H9 (cell line): Measurements from ENCODE around the gene HIRA. TPM values are rescaled to one million over a fixed set of nuclear protein-coding genes. Genes with fewer than 3 reads are reported as not detected.

Experiments
- DNase-seq: peaks from one replicate; pipeline ENCODE4 v3.0.0-alpha.2; 2017
- H2AFZ ChIP-seq: one replicate; pipeline ENCODE4 v1.6.1; 2013; ENCODE audit warnings: mild to moderate bottlenecking, low read length, control low read depth, moderate library complexity
- H2AK5ac ChIP-seq: 2 replicates; pipeline ENCODE4 v1.6.1; 2013; ENCODE audit warnings: low read length, control low read depth, mixed read lengths; ENCODE audit not compliant: insufficient read length
- H2BK120ac ChIP-seq: one replicate; pipeline ENCODE4 v1.6.1; 2013; ENCODE audit warnings: low read depth, mild to moderate bottlenecking, low read length, control low read depth, inconsistent platforms; ENCODE audit not compliant: poor library complexity, severe bottlenecking
- H2BK12ac ChIP-seq: 2 replicates; pipeline ENCODE4 v1.6.1; 2013; ENCODE audit warnings: low read length, control low read depth, mixed read lengths, low read depth; ENCODE audit not compliant: insufficient read length
- H2BK15ac ChIP-seq: 2 replicates; pipeline ENCODE4 v1.6.1; 2013; ENCODE audit warnings: low read depth, low read length, control low read depth
- H2BK20ac ChIP-seq: one replicate; pipeline ENCODE4 v1.6.1; 2013; ENCODE audit warnings: low read depth, mild to moderate bottlenecking, low read length, control low read depth, inconsistent platforms; ENCODE audit not compliant: poor library complexity, severe bottlenecking
- H2BK5ac ChIP-seq: 2 replicates; pipeline ENCODE4 v1.6.1; 2013; ENCODE audit warnings: low read length, control low read depth, mixed read lengths; ENCODE audit not compliant: insufficient read length
- H3K14ac ChIP-seq: 2 replicates; pipeline ENCODE4 v1.6.1; 2013; ENCODE audit warnings: low read length, control low read depth; ENCODE audit not compliant: insufficient read depth
- H3K18ac ChIP-seq: 2 replicates; pipeline ENCODE4 v1.6.1; 2013; ENCODE audit warnings: low read depth, mild to moderate bottlenecking, mixed read lengths, low read length, control low read depth; ENCODE audit not compliant: insufficient read length
- H3K23ac ChIP-seq: 2 replicates; pipeline ENCODE4 v1.6.1; 2013; ENCODE audit warnings: low read length, control low read depth, mixed read lengths, low read depth; ENCODE audit not compliant: insufficient read length
- H3K23me2 ChIP-seq: 2 replicates; pipeline ENCODE4 v1.6.1; 2013; ENCODE audit warnings: low read depth, mild to moderate bottlenecking, mixed read lengths, low read length, control low read depth; ENCODE audit not compliant: insufficient read length, poor library complexity, severe bottlenecking
- H3K27ac ChIP-seq: 2 replicates; pipeline ENCODE4 v1.5.1; 2013; ENCODE audit warnings: low read length, control low read depth, mixed read lengths, low read depth; ENCODE audit not compliant: insufficient read length
- H3K27me3 ChIP-seq: 2 replicates; pipeline ENCODE4 v1.6.1; 2013; ENCODE audit warnings: low read length, control low read depth, inconsistent platforms; ENCODE audit not compliant: insufficient read depth
- H3K4ac ChIP-seq: 2 replicates; pipeline ENCODE4 v1.6.1; 2013; ENCODE audit warnings: low read depth, mild to moderate bottlenecking, control low read depth, inconsistent platforms, low read length, moderate library complexity
- H3K4me1 ChIP-seq: 2 replicates; pipeline ENCODE4 v1.6.1; 2013; ENCODE audit warnings: low read length, control low read depth, inconsistent platforms; ENCODE audit not compliant: insufficient read depth
- H3K4me2 ChIP-seq: 2 replicates; pipeline ENCODE4 v1.6.1; 2013; ENCODE audit warnings: low read length, control low read depth, mixed read lengths; ENCODE audit not compliant: insufficient read length, insufficient read depth
- H3K56ac ChIP-seq: 2 replicates; pipeline ENCODE4 v1.6.1; 2013; ENCODE audit warnings: low read depth, mild to moderate bottlenecking, mixed read lengths, low read length, control low read depth; ENCODE audit not compliant: insufficient read length
- H3K79me1 ChIP-seq: 2 replicates; pipeline ENCODE4 v1.6.1; 2013; ENCODE audit warnings: low read depth, mild to moderate bottlenecking, moderate library complexity, low read length, control low read depth, inconsistent platforms; ENCODE audit not compliant: insufficient read depth, poor library complexity, severe bottlenecking
- H3K79me2 ChIP-seq: 2 replicates; pipeline ENCODE4 v1.6.1; 2013; ENCODE audit warnings: low read length, control low read depth, inconsistent platforms; ENCODE audit not compliant: insufficient read depth
- H3K9ac ChIP-seq: 2 replicates; pipeline ENCODE4 v1.6.1; 2013; ENCODE audit warnings: low read length, control low read depth, mixed read lengths; ENCODE audit not compliant: insufficient read length; ENCODE audit errors: extremely low read depth
- H3K9me3 ChIP-seq: one replicate; pipeline ENCODE4 v1.6.1; 2013; ENCODE audit warnings: low read depth, low read length, inconsistent platforms; ENCODE audit not compliant: control insufficient read depth
- H3T11ph ChIP-seq: one replicate; pipeline ENCODE4 v1.6.1; 2013; ENCODE audit warnings: mild to moderate bottlenecking, low read length, control low read depth, inconsistent platforms
- H4K20me1 ChIP-seq: one replicate; pipeline ENCODE4 v1.6.1; 2013; ENCODE audit not compliant: control insufficient read depth, insufficient read length, insufficient read depth
- H4K5ac ChIP-seq: 2 replicates; pipeline ENCODE4 v1.6.1; 2013; ENCODE audit warnings: low read depth, mild to moderate bottlenecking, mixed read lengths, low read length, control low read depth; ENCODE audit not compliant: insufficient read length
- H4K8ac ChIP-seq: replicated peaks from 2 replicates; pipeline ENCODE4 v1.6.1; 2013; ENCODE audit warnings: low read length, control low read depth, mixed read lengths, low read depth; ENCODE audit not compliant: insufficient read length
- H4K91ac ChIP-seq: 2 replicates; pipeline ENCODE4 v1.6.1; 2013; ENCODE audit warnings: low read depth, mild to moderate bottlenecking, moderate library complexity, mixed read lengths, low read length, control low read depth; ENCODE audit not compliant: insufficient read length
- H3K27ac Mint-ChIP-seq, 3 experiments: 2 replicates in 2 of 3; 3 replicates in 1 of 3; pipeline ENCODE4 v1.8.0; 2020 to 2021; ENCODE audit warnings: mixed read lengths in 3 of 3, mild to moderate bottlenecking in 1 of 3, moderate library complexity in 1 of 3
- H3K27me3 Mint-ChIP-seq: 2 replicates; pipeline ENCODE4 v1.8.0; 2021; ENCODE audit warnings: low read depth, mild to moderate bottlenecking, moderate library complexity, mixed read lengths
- H3K36me3 Mint-ChIP-seq, 3 experiments: 2 replicates in 2 of 3; 3 replicates in 1 of 3; pipeline ENCODE4 v1.8.0; 2020 to 2021; ENCODE audit warnings: low read depth in 3 of 3, mixed read lengths in 3 of 3; ENCODE audit not compliant: insufficient read depth in 1 of 3
- H3K4me1 Mint-ChIP-seq, 2 experiments: 2 replicates each; pipeline ENCODE4 v1.8.0; 2020; ENCODE audit warnings: mixed read lengths in 2 of 2
- H3K4me3 Mint-ChIP-seq, 2 experiments: 2 replicates in 1 of 2; 3 replicates in 1 of 2; pipeline ENCODE4 v1.8.0; 2020 to 2021; ENCODE audit warnings: mild to moderate bottlenecking in 2 of 2, mixed read lengths in 2 of 2, moderate library complexity in 1 of 2
- H3K9me3 Mint-ChIP-seq, 2 experiments: 2 replicates in 1 of 2; 3 replicates in 1 of 2; pipeline ENCODE4 v1.8.0; 2020; ENCODE audit warnings: mild to moderate bottlenecking in 2 of 2, mixed read lengths in 2 of 2, moderate library complexity in 1 of 2
- WGBS: extraction: QIAGEN DNeasy Blood & Tissue Kit; methylation state at CpG from one replicate; pipeline ENCODE4 v1.1.7; 2013; ENCODE audit warnings: missing lambda C conversion rate, low lambda C conversion rate, mixed read lengths; ENCODE audit not compliant: insufficient read length; ENCODE audit errors: extremely low coverage; 5-methylcytosine and 5-hydroxymethylcytosine counted together
- total RNA-seq: library from RNA; stranded (reverse); gene quantifications from 2 replicates; pipeline ENCODE4 v1.2.1, GENCODE V29; 2021
- TF ChIP-seq, protein P1 (sequence below): fragments of 200-600 bp; sonication (generic); conservative IDR thresholded peaks from 3 replicates; pipeline ENCODE4 v1.8.0; 2021; ENCODE audit warnings: antibody characterized with exemption, mild to moderate bottlenecking

Gene HIRA
- total RNA-seq, 1 experiment from 2014 or later, result 51.9 TPM

DNA sequence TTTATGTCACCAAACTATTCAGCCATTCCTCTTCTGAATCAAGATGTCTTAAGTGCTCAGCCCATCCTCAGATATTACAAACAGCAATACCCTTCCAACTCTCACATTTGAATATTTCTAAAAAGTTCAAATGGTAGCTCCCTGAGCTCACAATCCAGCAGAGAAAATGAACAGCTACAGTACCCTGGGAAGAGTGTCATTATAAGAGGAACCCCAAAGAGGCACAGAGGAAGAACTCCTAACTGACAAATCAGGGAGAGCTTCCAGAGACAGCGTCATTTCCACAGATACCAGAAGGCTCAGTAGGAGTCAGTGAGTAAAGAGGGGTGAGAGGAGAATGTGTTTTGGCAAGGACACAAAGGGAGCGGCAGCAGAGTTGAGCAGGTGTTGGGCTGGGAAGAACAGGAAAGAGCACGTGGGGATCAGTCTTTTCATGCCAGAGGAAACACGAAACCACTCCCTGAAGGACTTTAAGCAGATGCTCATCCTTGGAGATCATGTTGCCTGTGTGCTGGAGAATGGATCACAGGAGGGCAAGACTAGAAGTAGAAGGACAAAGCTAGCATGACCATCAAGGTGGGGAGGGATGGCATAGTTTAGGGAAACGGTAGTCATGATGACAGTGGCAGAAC is 144.3 kb downstream of the HIRA start:
- Mint-ChIP-seq H3K27me3 (peaks cover 19% of the 10 kb centered on the region), H3K9me3 (no peaks in the 10 kb centered on the region), H3K4me3 (no peak overlapping the region; a peak in 1 of 5 replicates), H3K36me3 (peaks cover 1 to 15% (median 12%) of the 10 kb centered on the region in 3 experiments; a peak in 4 of 7 replicates), H3K27ac (peak overlapping the region in 2 of 3 experiments; percentile 59 to 74; a peak in 4 of 7 replicates), H3K4me1 (peaks cover 60 to 63% of the 10 kb centered on the region in 2 experiments)
- Histone ChIP-seq H3K79me1 (no peaks in the 10 kb centered on the region), H3K9ac (no peak overlapping the region), H2BK15ac (no peak overlapping the region), H2BK20ac (no peak overlapping the region), H3K56ac (no peak overlapping the region), H3K4me1 (peaks cover 10% of the 10 kb centered on the region; the same call in 1 of the 2 replicates), H2AFZ (no peak overlapping the region), H2BK5ac (no peak overlapping the region), H3K18ac (no peak overlapping the region), H3K27me3 (peaks cover 3% of the 10 kb centered on the region; the same call in 1 of the 2 replicates), H3K4ac (no peak overlapping the region), H4K8ac (no peak overlapping the region), H2BK12ac (no peak overlapping the region), H4K20me1 (no peaks in the 10 kb centered on the region), H3K27ac (no peak overlapping the region), H4K5ac (no peak overlapping the region), H3T11ph (no peak overlapping the region), H4K91ac (no peak overlapping the region), H3K14ac (no peak overlapping the region), H3K23me2 (peaks cover 10% of the 10 kb centered on the region), H3K4me2 (peak overlapping the region; percentile 1), H2BK120ac (no peak overlapping the region), H2AK5ac (no peak overlapping the region), H3K79me2 (no peaks in the 10 kb centered on the region), H3K9me3 (no peaks in the 10 kb centered on the region), H3K23ac (no peak overlapping the region)
- DNase-seq, result peak; percentile 44
- no CpG with 5 or more reads among the region's 5 CpGs for WGBS
- TF ChIP-seq, protein P1, sequence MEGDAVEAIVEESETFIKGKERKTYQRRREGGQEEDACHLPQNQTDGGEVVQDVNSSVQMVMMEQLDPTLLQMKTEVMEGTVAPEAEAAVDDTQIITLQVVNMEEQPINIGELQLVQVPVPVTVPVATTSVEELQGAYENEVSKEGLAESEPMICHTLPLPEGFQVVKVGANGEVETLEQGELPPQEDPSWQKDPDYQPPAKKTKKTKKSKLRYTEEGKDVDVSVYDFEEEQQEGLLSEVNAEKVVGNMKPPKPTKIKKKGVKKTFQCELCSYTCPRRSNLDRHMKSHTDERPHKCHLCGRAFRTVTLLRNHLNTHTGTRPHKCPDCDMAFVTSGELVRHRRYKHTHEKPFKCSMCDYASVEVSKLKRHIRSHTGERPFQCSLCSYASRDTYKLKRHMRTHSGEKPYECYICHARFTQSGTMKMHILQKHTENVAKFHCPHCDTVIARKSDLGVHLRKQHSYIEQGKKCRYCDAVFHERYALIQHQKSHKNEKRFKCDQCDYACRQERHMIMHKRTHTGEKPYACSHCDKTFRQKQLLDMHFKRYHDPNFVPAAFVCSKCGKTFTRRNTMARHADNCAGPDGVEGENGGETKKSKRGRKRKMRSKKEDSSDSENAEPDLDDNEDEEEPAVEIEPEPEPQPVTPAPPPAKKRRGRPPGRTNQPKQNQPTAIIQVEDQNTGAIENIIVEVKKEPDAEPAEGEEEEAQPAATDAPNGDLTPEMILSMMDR, result no peak
